ENCODE measurements around the gene FAM120A.

GRCh38 chr9:93419023-93419422, 32.5 kb upstream of the FAM120A start:
- TF ChIP-seq POLR2AphosphoS5 (IDR thresholded peaks at IDR 0.05) (no peak), EP300 (IDR thresholded peaks at IDR 0.05) (no peak), CTCF (IDR thresholded peaks at IDR 0.05) (no peak), POLR2A (IDR thresholded peaks at IDR 0.05) (no peak)
